ENCODE results near the gene C8B.

Gene C8B

GRCh38 chr1:56940039-56940438, 25.8 kb downstream of the C8B start:
- Histone ChIP-seq H3K79me1 (ENCODE audit: low read length) (no peaks in the 10 kb centered on the region), H3K4me2 (ENCODE audit: low read length) (no peak overlapping the region), H3K36me3 (ENCODE audit: control insufficient read depth in 1 of 2, insufficient read depth in 2 of 2, low read length in 2 of 2) (no peaks in the 10 kb centered on the region), H3K23ac (ENCODE audit: low read length) (no peak overlapping the region), H3K4me3 (ENCODE audit: low read depth, low read length) (no peak overlapping the region), H3K9me3 (ENCODE audit: insufficient read depth, low read depth, low read length) (no peaks in the 10 kb centered on the region), H4K12ac (ENCODE audit: low read depth, low read length) (no peak overlapping the region), H4K8ac (ENCODE audit: low read depth, low read length) (no peak overlapping the region), H3K18ac (ENCODE audit: low read length) (no peak overlapping the region), H2BK120ac (ENCODE audit: insufficient read depth, low read length, poor library complexity) (no peak overlapping the region), H4K91ac (ENCODE audit: low read depth, low read length) (no peak overlapping the region), H2AFZ (ENCODE audit: insufficient read depth, low read length, poor library complexity) (no peak overlapping the region), H2BK5ac (ENCODE audit: low read depth, low read length, poor library complexity) (no peak overlapping the region), H3K4me1 (ENCODE audit: control insufficient read depth in 1 of 2, insufficient read depth in 2 of 2, low read length in 2 of 2) (no peaks in the 10 kb centered on the region), H3K14ac (ENCODE audit: low read length) (no peak overlapping the region), H3K9ac (ENCODE audit: low read length) (no peak overlapping the region), H3K27ac (ENCODE audit: low read depth, low read length) (no peak overlapping the region), H3K4ac (ENCODE audit: low read depth, low read length) (no peak overlapping the region), H3K79me2 (ENCODE audit: control insufficient read depth, insufficient read depth, low read length, poor library complexity) (no peaks in the 10 kb centered on the region), H3K27me3 (ENCODE audit: insufficient read depth, low read length) (no peaks in the 10 kb centered on the region), H2AK5ac (ENCODE audit: low read length) (no peak overlapping the region), H2BK12ac (ENCODE audit: low read length) (no peak overlapping the region)
- no peak for DNase-seq
- no CpG with 5 or more reads among the region's 1 CpG for WGBS (ENCODE audit: extremely low coverage, insufficient coverage, insufficient read length)

DNA sequence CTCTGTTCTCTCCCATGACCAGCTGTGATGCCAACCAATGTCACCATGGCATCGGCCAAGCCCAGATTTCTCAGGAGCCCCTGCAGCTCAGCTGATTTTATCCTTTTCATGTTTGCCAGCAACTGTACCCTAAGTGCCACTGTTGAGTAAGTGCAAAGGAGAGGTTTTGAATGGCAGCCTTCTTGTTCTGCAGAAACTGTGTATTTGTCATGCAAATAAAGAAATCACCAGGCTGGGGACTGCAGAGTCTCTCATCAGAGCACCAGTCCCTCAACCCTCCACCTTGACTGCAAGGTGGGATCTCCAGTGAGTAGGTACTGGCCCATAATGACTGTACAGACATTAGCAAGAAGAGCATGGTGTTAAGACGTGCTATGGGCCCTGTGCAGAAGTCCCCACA, 26.6 kb downstream of the C8B start:
- Histone ChIP-seq H3K4me1 (ENCODE audit: control insufficient read depth in 1 of 2, insufficient read depth in 2 of 2, low read length in 2 of 2) (no peaks in the 10 kb centered on the region), H3K4me2 (ENCODE audit: low read length) (no peak overlapping the region), H2BK12ac (ENCODE audit: low read length) (no peak overlapping the region), H2BK5ac (ENCODE audit: low read depth, low read length, poor library complexity) (no peak overlapping the region), H3K27me3 (ENCODE audit: insufficient read depth, low read length) (no peaks in the 10 kb centered on the region), H3K23ac (ENCODE audit: low read length) (no peak overlapping the region), H3K79me2 (ENCODE audit: control insufficient read depth, insufficient read depth, low read length, poor library complexity) (no peaks in the 10 kb centered on the region), H3K14ac (ENCODE audit: low read length) (no peak overlapping the region), H3K36me3 (ENCODE audit: control insufficient read depth in 1 of 2, insufficient read depth in 2 of 2, low read length in 2 of 2) (no peaks in the 10 kb centered on the region), H4K91ac (ENCODE audit: low read depth, low read length) (no peak overlapping the region), H2AK5ac (ENCODE audit: low read length) (no peak overlapping the region), H3K9me3 (ENCODE audit: insufficient read depth, low read depth, low read length) (no peaks in the 10 kb centered on the region), H3K4me3 (ENCODE audit: low read depth, low read length) (no peak overlapping the region), H3K27ac (ENCODE audit: low read depth, low read length) (no peak overlapping the region), H2BK120ac (ENCODE audit: insufficient read depth, low read length, poor library complexity) (no peak overlapping the region), H3K18ac (ENCODE audit: low read length) (no peak overlapping the region), H3K9ac (ENCODE audit: low read length) (no peak overlapping the region), H3K4ac (ENCODE audit: low read depth, low read length) (no peak overlapping the region), H4K12ac (ENCODE audit: low read depth, low read length) (no peak overlapping the region), H3K79me1 (ENCODE audit: low read length) (no peaks in the 10 kb centered on the region), H2AFZ (ENCODE audit: insufficient read depth, low read length, poor library complexity) (no peak overlapping the region), H4K8ac (ENCODE audit: low read depth, low read length) (no peak overlapping the region)
- no CpG with 5 or more reads among the region's 2 CpGs for WGBS (ENCODE audit: extremely low coverage, insufficient coverage, insufficient read length)
- no peak for DNase-seq

DNA sequence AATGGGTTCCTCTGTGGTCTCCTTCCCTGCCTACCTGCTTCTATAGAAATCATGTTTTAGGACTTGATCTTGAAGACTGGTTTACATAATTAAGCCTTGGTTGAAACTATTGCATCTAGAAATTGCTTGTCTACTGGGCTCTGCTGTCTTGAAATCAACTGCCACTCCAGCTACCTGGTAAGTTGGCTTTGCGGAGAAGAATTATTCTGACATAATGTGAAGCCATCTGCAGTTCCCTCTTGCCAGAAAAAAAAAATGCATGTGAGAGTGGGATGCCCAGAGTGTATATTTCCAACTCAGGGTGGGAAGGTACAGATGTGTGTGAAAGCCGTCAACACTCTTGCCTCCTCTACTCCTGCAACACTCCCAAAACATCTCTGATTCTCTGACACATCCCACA, 27.2 kb downstream of the C8B start:
- H2AFZ ChIP-seq (ENCODE audit: insufficient read depth, low read length, poor library complexity): no peak overlapping the region
- no peak overlapping the region for H3K4me3 ChIP-seq (ENCODE audit: low read depth, low read length)
- H2BK120ac ChIP-seq (ENCODE audit: insufficient read depth, low read length, poor library complexity): no peak overlapping the region
- no peak overlapping the region for H4K8ac ChIP-seq (ENCODE audit: low read depth, low read length)
- no peak overlapping the region for H3K27ac ChIP-seq (ENCODE audit: low read depth, low read length)
- no peaks in the 10 kb centered on the region for H3K36me3 ChIP-seq (ENCODE audit: control insufficient read depth in 1 of 2, insufficient read depth in 2 of 2, low read length in 2 of 2)
- H2AK5ac ChIP-seq (ENCODE audit: low read length): no peak overlapping the region
- H3K9me3 ChIP-seq (ENCODE audit: insufficient read depth, low read depth, low read length): no peaks in the 10 kb centered on the region
- H3K23ac ChIP-seq (ENCODE audit: low read length): no peak overlapping the region
- H3K4ac ChIP-seq (ENCODE audit: low read depth, low read length): no peak overlapping the region
- no peaks in the 10 kb centered on the region for H3K79me2 ChIP-seq (ENCODE audit: control insufficient read depth, insufficient read depth, low read length, poor library complexity)
- H3K4me1 ChIP-seq (ENCODE audit: control insufficient read depth in 1 of 2, insufficient read depth in 2 of 2, low read length in 2 of 2): no peaks in the 10 kb centered on the region
- H4K91ac ChIP-seq (ENCODE audit: low read depth, low read length): no peak overlapping the region
- no peak for DNase-seq
- no peaks in the 10 kb centered on the region for H3K27me3 ChIP-seq (ENCODE audit: insufficient read depth, low read length)
- H3K18ac ChIP-seq (ENCODE audit: low read length): no peak overlapping the region
- H2BK12ac ChIP-seq (ENCODE audit: low read length): no peak overlapping the region
- no peak overlapping the region for H4K12ac ChIP-seq (ENCODE audit: low read depth, low read length)
- H3K14ac ChIP-seq (ENCODE audit: low read length): no peak overlapping the region
- WGBS (ENCODE audit: extremely low coverage, insufficient coverage, insufficient read length): no CpG with 5 or more reads among the region's 2 CpGs
- no peak overlapping the region for H3K9ac ChIP-seq (ENCODE audit: low read length)
- H3K4me2 ChIP-seq (ENCODE audit: low read length): no peak overlapping the region
- no peak overlapping the region for H2BK5ac ChIP-seq (ENCODE audit: low read depth, low read length, poor library complexity)
- no peaks in the 10 kb centered on the region for H3K79me1 ChIP-seq (ENCODE audit: low read length)

DNA sequence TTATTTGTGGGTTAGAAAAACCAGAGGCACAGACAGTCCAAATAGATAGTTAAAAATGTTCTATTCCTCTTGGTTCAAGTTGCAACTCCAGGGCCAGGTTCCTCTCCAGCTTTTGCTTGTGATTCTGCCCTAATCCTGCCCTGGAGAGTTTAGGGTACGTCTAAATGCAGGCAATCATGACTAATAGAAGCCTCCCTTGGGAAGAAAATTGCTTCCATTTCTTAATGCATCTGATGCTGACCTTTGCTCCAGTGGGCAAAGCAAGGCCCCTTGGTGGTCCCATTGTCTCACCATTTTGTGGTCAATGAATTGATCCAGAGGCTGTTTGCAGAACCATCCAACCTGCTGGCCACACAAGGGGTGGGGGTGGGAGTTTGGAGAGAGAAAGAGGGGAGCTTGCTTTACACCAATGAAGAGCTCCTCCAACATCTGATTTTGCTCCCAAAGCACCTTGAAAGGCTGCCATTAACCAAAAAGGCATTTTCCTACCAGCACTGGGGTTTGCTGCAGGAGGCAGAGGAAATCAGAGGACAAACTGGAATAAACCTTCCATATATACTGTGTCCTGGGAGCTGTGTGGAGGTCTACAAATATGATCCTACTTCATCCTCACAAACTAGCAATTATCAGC, 31.3 kb downstream of the C8B start:
- H4K91ac ChIP-seq (ENCODE audit: low read depth, low read length): no peak overlapping the region
- no peak overlapping the region for H2BK120ac ChIP-seq (ENCODE audit: insufficient read depth, low read length, poor library complexity)
- H3K18ac ChIP-seq (ENCODE audit: low read length): no peak overlapping the region
- no peaks in the 10 kb centered on the region for H3K36me3 ChIP-seq (ENCODE audit: control insufficient read depth in 1 of 2, insufficient read depth in 2 of 2, low read length in 2 of 2)
- H4K12ac ChIP-seq (ENCODE audit: low read depth, low read length): no peak overlapping the region
- no peak overlapping the region for H2AK5ac ChIP-seq (ENCODE audit: low read length)
- no peaks in the 10 kb centered on the region for H3K79me2 ChIP-seq (ENCODE audit: control insufficient read depth, insufficient read depth, low read length, poor library complexity)
- H2BK5ac ChIP-seq (ENCODE audit: low read depth, low read length, poor library complexity): no peak overlapping the region
- H3K9ac ChIP-seq (ENCODE audit: low read length): no peak overlapping the region
- no peak overlapping the region for H3K4me3 ChIP-seq (ENCODE audit: low read depth, low read length)
- H3K4ac ChIP-seq (ENCODE audit: low read depth, low read length): no peak overlapping the region
- H3K14ac ChIP-seq (ENCODE audit: low read length): no peak overlapping the region
- no peaks in the 10 kb centered on the region for H3K4me1 ChIP-seq (ENCODE audit: control insufficient read depth in 1 of 2, insufficient read depth in 2 of 2, low read length in 2 of 2)
- H3K79me1 ChIP-seq (ENCODE audit: low read length): no peaks in the 10 kb centered on the region
- H2BK12ac ChIP-seq (ENCODE audit: low read length): no peak overlapping the region
- WGBS (ENCODE audit: extremely low coverage, insufficient coverage, insufficient read length): no CpG with 5 or more reads among the region's 1 CpG
- H3K4me2 ChIP-seq (ENCODE audit: low read length): no peak overlapping the region
- H4K8ac ChIP-seq (ENCODE audit: low read depth, low read length): no peak overlapping the region
- H3K27ac ChIP-seq (ENCODE audit: low read depth, low read length): no peak overlapping the region
- no peak for DNase-seq
- no peaks in the 10 kb centered on the region for H3K9me3 ChIP-seq (ENCODE audit: insufficient read depth, low read depth, low read length)
- H2AFZ ChIP-seq (ENCODE audit: insufficient read depth, low read length, poor library complexity): no peak overlapping the region
- no peaks in the 10 kb centered on the region for H3K27me3 ChIP-seq (ENCODE audit: insufficient read depth, low read length)
- H3K23ac ChIP-seq (ENCODE audit: low read length): no peak overlapping the region

Data from trophoblast cell (in vitro differentiated cells and primary cell).